ENCODE results near the gene CDKN2A. TPM values are rescaled to one million over a fixed set of nuclear protein-coding genes. Genes with fewer than 3 reads are reported as not detected.

The CDKN2A gene
- total and polyA plus RNA-seq, 9 of the 15 experiments (the other 6 are each of a cell fraction or from before 2014, with no cell fraction given): not detected

DNA sequence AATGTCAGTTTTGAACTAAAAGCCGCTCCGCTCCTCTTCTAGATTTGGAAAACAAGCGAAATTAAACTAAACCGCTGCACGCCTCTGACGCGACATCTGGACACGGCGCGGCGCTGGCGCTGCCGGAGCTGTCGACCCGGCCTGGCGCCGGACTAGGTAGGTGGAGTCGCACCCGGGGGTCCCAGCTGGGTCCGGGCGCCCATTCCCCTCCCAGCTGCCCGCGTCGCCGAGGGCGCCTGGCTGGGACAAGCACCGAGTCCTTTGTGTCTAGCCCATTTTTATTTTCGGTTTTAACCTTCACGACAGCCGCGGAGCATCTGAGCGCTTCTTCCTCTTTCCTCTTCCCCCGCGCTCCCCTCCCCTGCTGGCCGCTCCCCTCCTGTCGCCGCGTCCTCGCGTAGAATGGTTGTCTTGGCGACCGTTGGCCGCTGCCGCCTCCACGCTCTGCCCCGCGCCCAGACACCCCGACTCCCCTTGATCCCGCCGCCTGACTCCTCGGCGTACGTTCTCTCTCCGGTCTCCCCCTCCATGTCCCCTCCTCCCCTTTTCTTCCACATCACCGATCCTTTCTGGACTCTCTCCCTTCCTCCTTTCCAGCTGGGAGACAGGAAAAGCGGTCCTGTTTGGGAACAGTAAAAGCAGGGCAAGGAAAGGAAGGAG is 944 bp upstream of the CDKN2A start (continued):
- TF ChIP-seq, protein P1, sequence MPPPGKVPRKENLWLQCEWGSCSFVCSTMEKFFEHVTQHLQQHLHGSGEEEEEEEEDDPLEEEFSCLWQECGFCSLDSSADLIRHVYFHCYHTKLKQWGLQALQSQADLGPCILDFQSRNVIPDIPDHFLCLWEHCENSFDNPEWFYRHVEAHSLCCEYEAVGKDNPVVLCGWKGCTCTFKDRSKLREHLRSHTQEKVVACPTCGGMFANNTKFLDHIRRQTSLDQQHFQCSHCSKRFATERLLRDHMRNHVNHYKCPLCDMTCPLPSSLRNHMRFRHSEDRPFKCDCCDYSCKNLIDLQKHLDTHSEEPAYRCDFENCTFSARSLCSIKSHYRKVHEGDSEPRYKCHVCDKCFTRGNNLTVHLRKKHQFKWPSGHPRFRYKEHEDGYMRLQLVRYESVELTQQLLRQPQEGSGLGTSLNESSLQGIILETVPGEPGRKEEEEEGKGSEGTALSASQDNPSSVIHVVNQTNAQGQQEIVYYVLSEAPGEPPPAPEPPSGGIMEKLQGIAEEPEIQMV (tag; conservative IDR thresholded peaks at IDR 0.05; ENCODE audit: low read depth): no peak
- TF ChIP-seq, protein P2, sequence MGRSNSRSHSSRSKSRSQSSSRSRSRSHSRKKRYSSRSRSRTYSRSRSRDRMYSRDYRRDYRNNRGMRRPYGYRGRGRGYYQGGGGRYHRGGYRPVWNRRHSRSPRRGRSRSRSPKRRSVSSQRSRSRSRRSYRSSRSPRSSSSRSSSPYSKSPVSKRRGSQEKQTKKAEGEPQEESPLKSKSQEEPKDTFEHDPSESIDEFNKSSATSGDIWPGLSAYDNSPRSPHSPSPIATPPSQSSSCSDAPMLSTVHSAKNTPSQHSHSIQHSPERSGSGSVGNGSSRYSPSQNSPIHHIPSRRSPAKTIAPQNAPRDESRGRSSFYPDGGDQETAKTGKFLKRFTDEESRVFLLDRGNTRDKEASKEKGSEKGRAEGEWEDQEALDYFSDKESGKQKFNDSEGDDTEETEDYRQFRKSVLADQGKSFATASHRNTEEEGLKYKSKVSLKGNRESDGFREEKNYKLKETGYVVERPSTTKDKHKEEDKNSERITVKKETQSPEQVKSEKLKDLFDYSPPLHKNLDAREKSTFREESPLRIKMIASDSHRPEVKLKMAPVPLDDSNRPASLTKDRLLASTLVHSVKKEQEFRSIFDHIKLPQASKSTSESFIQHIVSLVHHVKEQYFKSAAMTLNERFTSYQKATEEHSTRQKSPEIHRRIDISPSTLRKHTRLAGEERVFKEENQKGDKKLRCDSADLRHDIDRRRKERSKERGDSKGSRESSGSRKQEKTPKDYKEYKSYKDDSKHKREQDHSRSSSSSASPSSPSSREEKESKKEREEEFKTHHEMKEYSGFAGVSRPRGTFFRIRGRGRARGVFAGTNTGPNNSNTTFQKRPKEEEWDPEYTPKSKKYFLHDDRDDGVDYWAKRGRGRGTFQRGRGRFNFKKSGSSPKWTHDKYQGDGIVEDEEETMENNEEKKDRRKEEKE (IDR thresholded peaks at IDR 0.05; ENCODE audit: borderline replicate concordance in 1 of 2, control insufficient read depth in 1 of 2, low read depth in 2 of 2, low read length in 1 of 2): no peak
- no peak for TF ChIP-seq ZNF76 (CRISPR knock-in tag; IDR thresholded peaks at IDR 0.05; ENCODE audit: borderline replicate concordance)
- TF ChIP-seq FOXP1 (CRISPR knock-in tag; IDR thresholded peaks at IDR 0.05): no peak

GRCh38 chr9:21994556-21995005 is 389 bp upstream of the CDKN2A start, which contains the start of gene CDKN2B-AS1:
TSS of gene CDKN2B-AS1 (plus strand) at chr9:21994791.
- no peaks in the 10 kb centered on the region for H3K9me3 ChIP-seq (replicated peaks; ENCODE audit: control insufficient read depth, insufficient read depth, low read depth, low read length)
- H3K27me3 ChIP-seq (ENCODE audit: control insufficient read depth in 2 of 2, insufficient read depth in 2 of 2, low read length in 2 of 2): no peaks in the 10 kb centered on the region
- H3K4me3 ChIP-seq: no peak within 1 kb of the TSS
- no peak within 1 kb of the TSS for H3K4me2 ChIP-seq (ENCODE audit: insufficient read depth, low read length)
- no TSS peak for BruUV-seq (replicated peaks)
- H3K4me1 ChIP-seq (replicated peaks in 1 of 2; ENCODE audit: control insufficient read depth in 2 of 2, insufficient read depth in 2 of 2, low read length in 2 of 2): no peaks in the 10 kb centered on the region
- intact Hi-C loops (cut with micrococcal nuclease) (no loop called here), in situ Hi-C loops (cut with MboI) (no loop called here)
- H3K36me3 ChIP-seq (ENCODE audit: control insufficient read depth, insufficient read depth, low read length): no peaks in the 10 kb centered on the region
- FAIRE-seq (no peak), ATAC-seq (no peak), DNase-seq (ENCODE audit: extremely low read depth in 1 of 4, low spot score in 3 of 4) (no peak)
- H3K9me1 ChIP-seq (ENCODE audit: control insufficient read depth, insufficient read depth, low read length): no peaks in the 10 kb centered on the region
- ChIA-PET POLR2A (no interaction called here), CTCF (ENCODE audit: low intra/inter-chr PET ratio) (no interaction called here)
- H3K9ac ChIP-seq (ENCODE audit: insufficient read depth in 1 of 2, low read depth in 2 of 2, low read length in 2 of 2): no peak within 1 kb of the TSS
- no peak within 1 kb of the TSS for H2AFZ ChIP-seq (ENCODE audit: low read depth, low read length)
- WGBS (ENCODE audit: insufficient coverage, low coverage, missing lambda C conversion rate): no CpG with 5 or more reads among the region's 43 CpGs
- H4K20me1 ChIP-seq (replicated peaks; ENCODE audit: control insufficient read depth, insufficient read depth, low read length): no peaks in the 10 kb centered on the region
- H3K27ac ChIP-seq (ENCODE audit: extremely low read depth, low read depth, low read length): no peak within 1 kb of the TSS
- H3K79me2 ChIP-seq (ENCODE audit: control insufficient read depth, insufficient read depth, low read length): no peaks in the 10 kb centered on the region
- TF ChIP-seq ZKSCAN1 (IDR thresholded peaks at IDR 0.05; ENCODE audit: low read depth, low read length): no peak
- no peak for TF ChIP-seq MXI1 (IDR thresholded peaks at IDR 0.05; ENCODE audit: low read depth, low read length)
- no peak for TF ChIP-seq FOXJ2 (tag; IDR thresholded peaks at IDR 0.05)
- no peak for TF ChIP-seq ZC3H4 (CRISPR knock-in tag; IDR thresholded peaks at IDR 0.05; ENCODE audit: borderline replicate concordance)
- TF ChIP-seq ZNF79 (CRISPR knock-in tag; IDR thresholded peaks at IDR 0.05; ENCODE audit: low read depth): no peak
- no peak for TF ChIP-seq TRIM28 (IDR thresholded peaks at IDR 0.05)
- TF ChIP-seq NR2C2 (CRISPR knock-in tag; IDR thresholded peaks at IDR 0.05): no peak
- no peak for TF ChIP-seq NR2C2 (tag; IDR thresholded peaks at IDR 0.05)
- TF ChIP-seq ZBTB17 (CRISPR knock-in tag; IDR thresholded peaks at IDR 0.05): no peak
- no peak for TF ChIP-seq ZNF277 (CRISPR knock-in tag; IDR thresholded peaks at IDR 0.05; ENCODE audit: borderline replicate concordance)
- TF ChIP-seq SMAD1 (IDR thresholded peaks at IDR 0.05; ENCODE audit: low read depth, low read length, partially characterized antibody): no peak
- no peak for TF ChIP-seq FOS (IDR thresholded peaks at IDR 0.05; ENCODE audit: extremely low read depth, insufficient read length)

Data from K562 (cell line).